GM12873 (cell line): ENCODE data around the gene CBX4.

ENCODE experiments used
- CTCF ChIP-seq: IDR thresholded peaks from 2 replicates; pipeline ENCODE4 v1.5.1; 2012; ENCODE audit warnings: low read depth, mild to moderate bottlenecking, moderate library complexity, low read length, control low read depth; ENCODE audit not compliant: insufficient read depth; ENCODE audit errors: missing control alignments

The CBX4 gene

GRCh38 chr17:79857095-79857494 is 17.9 kb upstream of the CBX4 start:
- TF ChIP-seq CTCF, result no peak

- no peak for TF ChIP-seq CTCF
These were observed 16.3 kb upstream of the CBX4 start for GRCh38 chr17:79855331-79856124.

GRCh38 chr17:79854080-79855060 is 15.1 kb upstream of the CBX4 start:
- no peak for TF ChIP-seq CTCF

GRCh38 chr17:79852748-79853147 is 13.5 kb upstream of the CBX4 start:
- TF ChIP-seq CTCF, result no peak

GRCh38 chr17:79851461-79851817 is 12.2 kb upstream of the CBX4 start:
- TF ChIP-seq CTCF, result no peak

- no peak for TF ChIP-seq CTCF
These were observed 11.6 kb upstream of the CBX4 start for GRCh38 chr17:79850571-79851460.
